8988T (cell line): ENCODE data around the gene CASP10.
"Not testable (repeated sequence)": the region's sequence is repeated elsewhere in the genome, so short reads cannot be mapped to it uniquely, and the experiment has no call there.

Source experiments
- DNase-seq: peaks from one replicate; pipeline ENCODE4 v3.0.0; 2011

The CASP10 gene

GRCh38 chr2:201182650-201183364, at the start of gene CASP10:
CASP10 (plus strand) TSS chr2:201183141; CDS start chr2:201185778, 2,637 bp downstream.
- DNase-seq: peak; percentile 43

GRCh38 chr2:201135386-201135785, 47.6 kb upstream of the CASP10 start:
- DNase-seq: no peak

- DNase-seq: no peak
Observed at GRCh38 chr2:201136889-201137321, 46.0 kb upstream of the CASP10 start.

- DNase-seq: no peak
Observed at GRCh38 chr2:201137505-201138400, 45.2 kb upstream of the CASP10 start.

- no peak for DNase-seq
Observed at GRCh38 chr2:201138401-201138970, 44.5 kb upstream of the CASP10 start.

- not testable (repeated sequence) for DNase-seq
Observed at GRCh38 chr2:201138986-201139781, 43.8 kb upstream of the CASP10 start.

GRCh38 chr2:201139836-201140604, 42.9 kb upstream of the CASP10 start:
- no peak for DNase-seq

GRCh38 chr2:201144101-201145051, 38.6 kb upstream of the CASP10 start:
- no peak for DNase-seq

- no peak for DNase-seq
Observed at GRCh38 chr2:201148434-201148990, 34.4 kb upstream of the CASP10 start.

GRCh38 chr2:201149064-201149820, 33.7 kb upstream of the CASP10 start:
- DNase-seq: no peak

GRCh38 chr2:201149821-201150165, 33.1 kb upstream of the CASP10 start:
- not testable (repeated sequence) for DNase-seq

GRCh38 chr2:201150454-201151020, 32.4 kb upstream of the CASP10 start:
- DNase-seq: no peak

- DNase-seq: no peak
Observed at GRCh38 chr2:201151127-201151981, 31.6 kb upstream of the CASP10 start.

- DNase-seq: no peak
Observed at GRCh38 chr2:201152517-201152916, 30.4 kb upstream of the CASP10 start.

GRCh38 chr2:201152999-201153815, 29.7 kb upstream of the CASP10 start:
- DNase-seq: no peak

GRCh38 chr2:201154615-201155399, 28.1 kb upstream of the CASP10 start:
- DNase-seq: no peak

GRCh38 chr2:201156036-201156435, 26.9 kb upstream of the CASP10 start:
- no peak for DNase-seq
